Right lobe of liver (tissue), 4 donors: ENCODE results near the gene DCAF5.

ENCODE experiments used
- CTCF ChIP-seq, 4 donors: fragments of 200-600 bp in 3 of 4; fragments of 450-650 bp in 1 of 4; IDR thresholded peaks; one replicate each; pipeline versions ENCODE4 v1.5.1 to v1.8.0; 2016 to 2022; ENCODE audit warnings: antibody characterized with exemption in 4 of 4, mild to moderate bottlenecking in 2 of 4
- POLR2A ChIP-seq: fragments of 450-650 bp; IDR thresholded peaks from one replicate; pipeline ENCODE4 v1.6.1; 2017; ENCODE audit warnings: antibody characterized with exemption, mild to moderate bottlenecking
- donor health status: DM: no; HTN: no; CAD: no.
- donor health status: DM: no; HTN: no; CAD: no.
- donor health status: DM: no; HTN: yes; CAD: no.

DNA sequence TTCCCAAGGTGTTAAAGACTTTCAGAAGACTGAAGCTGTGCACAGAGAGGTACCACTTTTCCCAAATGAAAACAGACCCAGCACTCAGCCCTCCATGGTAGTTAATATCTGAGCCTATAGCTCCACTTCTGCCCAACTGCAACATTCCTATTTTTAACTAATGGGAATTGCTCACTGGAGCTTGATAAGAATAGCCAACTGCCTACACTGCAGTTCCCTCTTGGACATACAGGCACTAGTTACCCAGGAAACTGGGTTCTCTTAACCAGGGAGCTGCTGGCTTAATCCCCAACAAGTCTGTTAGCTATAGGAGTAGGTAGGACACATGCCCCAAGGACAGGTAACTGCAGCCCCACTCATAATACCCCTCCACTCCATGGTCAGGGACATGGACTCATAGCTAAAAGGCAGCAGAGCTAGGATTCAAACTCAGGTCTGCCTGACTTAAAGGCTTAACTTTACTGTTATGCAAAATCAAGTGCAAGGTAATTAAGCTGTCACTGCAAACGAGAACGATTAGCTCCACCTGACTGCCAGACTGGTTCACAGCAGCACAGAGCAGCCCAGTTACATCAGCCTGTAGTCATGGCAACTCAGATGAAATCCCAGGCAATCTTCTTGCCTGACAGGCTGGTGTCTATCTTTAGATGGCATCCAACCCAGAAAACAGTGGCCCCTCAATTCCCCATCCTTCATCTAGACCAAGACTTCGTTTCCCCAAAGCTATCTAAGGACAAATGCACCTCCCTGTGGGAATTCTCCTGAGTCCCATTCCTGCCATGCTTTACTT lies 96.7 kb downstream of the DCAF5 start:
- TF ChIP-seq CTCF (IDR thresholded peaks at IDR 0.05) (no peak), POLR2A (no peak)
